ENCODE data around the gene DNAJB6. TPM values are rescaled to one million over a fixed set of nuclear protein-coding genes. Genes with fewer than 3 reads are reported as not detected.

Gene DNAJB6
- total RNA-seq, 3 donors from 2014 or later: 71.2 to 165 (median 75.0) TPM

DNA sequence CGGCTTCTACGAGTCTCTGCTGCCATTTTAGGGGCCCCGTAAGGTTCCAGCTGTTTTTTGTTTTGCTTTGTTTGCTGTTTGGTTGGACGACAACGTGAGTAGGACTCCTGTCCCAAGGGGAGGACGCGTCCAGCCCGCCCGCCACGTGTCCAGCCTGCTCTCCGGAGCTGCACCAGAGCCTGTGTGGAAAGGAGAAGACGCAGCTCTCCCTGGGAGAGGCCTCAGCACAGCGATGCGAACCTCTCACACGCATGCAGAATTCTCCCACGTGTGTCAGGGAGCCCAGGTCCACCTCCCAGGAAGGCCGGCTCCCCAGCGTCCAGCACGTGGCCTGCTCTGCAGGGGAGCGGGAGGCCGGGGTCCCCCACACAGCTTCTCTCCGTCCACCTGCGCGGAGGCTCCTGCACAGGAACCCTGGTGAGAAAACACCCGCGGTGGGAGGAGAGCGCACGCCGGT is 36.4 kb upstream of the DNAJB6 start:
- Histone ChIP-seq H3K9me3 (no peaks in the 10 kb centered on the region), H3K4me1 (ENCODE audit: low read depth) (no peaks in the 10 kb centered on the region), H3K4me3 (no peak overlapping the region), H3K36me3 (ENCODE audit: low read depth) (no peaks in the 10 kb centered on the region)
- intact Hi-C loops (cut with DNase I, micrococcal nuclease): no loop called here
- TF ChIP-seq, protein P1, sequence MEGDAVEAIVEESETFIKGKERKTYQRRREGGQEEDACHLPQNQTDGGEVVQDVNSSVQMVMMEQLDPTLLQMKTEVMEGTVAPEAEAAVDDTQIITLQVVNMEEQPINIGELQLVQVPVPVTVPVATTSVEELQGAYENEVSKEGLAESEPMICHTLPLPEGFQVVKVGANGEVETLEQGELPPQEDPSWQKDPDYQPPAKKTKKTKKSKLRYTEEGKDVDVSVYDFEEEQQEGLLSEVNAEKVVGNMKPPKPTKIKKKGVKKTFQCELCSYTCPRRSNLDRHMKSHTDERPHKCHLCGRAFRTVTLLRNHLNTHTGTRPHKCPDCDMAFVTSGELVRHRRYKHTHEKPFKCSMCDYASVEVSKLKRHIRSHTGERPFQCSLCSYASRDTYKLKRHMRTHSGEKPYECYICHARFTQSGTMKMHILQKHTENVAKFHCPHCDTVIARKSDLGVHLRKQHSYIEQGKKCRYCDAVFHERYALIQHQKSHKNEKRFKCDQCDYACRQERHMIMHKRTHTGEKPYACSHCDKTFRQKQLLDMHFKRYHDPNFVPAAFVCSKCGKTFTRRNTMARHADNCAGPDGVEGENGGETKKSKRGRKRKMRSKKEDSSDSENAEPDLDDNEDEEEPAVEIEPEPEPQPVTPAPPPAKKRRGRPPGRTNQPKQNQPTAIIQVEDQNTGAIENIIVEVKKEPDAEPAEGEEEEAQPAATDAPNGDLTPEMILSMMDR (IDR thresholded peaks at IDR 0.05): no peak
- no peak for DNase-seq
- no peak for ATAC-seq

DNA sequence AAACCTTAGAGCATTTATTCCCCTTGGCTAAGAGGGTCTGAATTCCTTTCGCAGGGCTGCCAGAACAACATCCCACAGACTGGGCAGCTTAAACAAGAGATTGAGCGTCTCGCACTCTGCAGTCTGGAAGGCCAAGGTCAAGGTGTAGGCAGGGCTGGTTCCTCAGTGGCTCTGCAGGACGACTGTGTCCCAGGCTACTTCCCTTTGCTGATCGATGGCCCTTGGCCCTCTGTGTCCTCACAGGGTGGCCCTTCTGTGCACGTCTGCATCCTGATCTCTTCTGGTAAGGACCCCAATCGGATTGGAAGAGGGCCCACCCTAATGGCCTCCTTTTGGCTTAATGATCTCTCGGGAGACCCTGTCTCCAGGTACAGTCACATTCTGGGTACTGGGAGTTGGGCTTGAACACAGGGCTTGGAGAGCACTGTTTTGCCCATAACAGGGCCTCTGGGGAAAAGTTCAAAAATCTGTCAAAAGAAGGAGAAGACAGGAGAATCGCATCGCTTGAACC is 35.1 kb upstream of the DNAJB6 start:
- ATAC-seq (no peak), DNase-seq (no peak)
- Histone ChIP-seq H3K4me3 (no peak overlapping the region), H3K36me3 (ENCODE audit: low read depth) (no peaks in the 10 kb centered on the region), H3K9me3 (no peaks in the 10 kb centered on the region), H3K4me1 (ENCODE audit: low read depth) (no peaks in the 10 kb centered on the region)
- intact Hi-C loops (cut with DNase I, micrococcal nuclease): no loop called here
- TF ChIP-seq, protein P1 (IDR thresholded peaks at IDR 0.05): no peak

DNA sequence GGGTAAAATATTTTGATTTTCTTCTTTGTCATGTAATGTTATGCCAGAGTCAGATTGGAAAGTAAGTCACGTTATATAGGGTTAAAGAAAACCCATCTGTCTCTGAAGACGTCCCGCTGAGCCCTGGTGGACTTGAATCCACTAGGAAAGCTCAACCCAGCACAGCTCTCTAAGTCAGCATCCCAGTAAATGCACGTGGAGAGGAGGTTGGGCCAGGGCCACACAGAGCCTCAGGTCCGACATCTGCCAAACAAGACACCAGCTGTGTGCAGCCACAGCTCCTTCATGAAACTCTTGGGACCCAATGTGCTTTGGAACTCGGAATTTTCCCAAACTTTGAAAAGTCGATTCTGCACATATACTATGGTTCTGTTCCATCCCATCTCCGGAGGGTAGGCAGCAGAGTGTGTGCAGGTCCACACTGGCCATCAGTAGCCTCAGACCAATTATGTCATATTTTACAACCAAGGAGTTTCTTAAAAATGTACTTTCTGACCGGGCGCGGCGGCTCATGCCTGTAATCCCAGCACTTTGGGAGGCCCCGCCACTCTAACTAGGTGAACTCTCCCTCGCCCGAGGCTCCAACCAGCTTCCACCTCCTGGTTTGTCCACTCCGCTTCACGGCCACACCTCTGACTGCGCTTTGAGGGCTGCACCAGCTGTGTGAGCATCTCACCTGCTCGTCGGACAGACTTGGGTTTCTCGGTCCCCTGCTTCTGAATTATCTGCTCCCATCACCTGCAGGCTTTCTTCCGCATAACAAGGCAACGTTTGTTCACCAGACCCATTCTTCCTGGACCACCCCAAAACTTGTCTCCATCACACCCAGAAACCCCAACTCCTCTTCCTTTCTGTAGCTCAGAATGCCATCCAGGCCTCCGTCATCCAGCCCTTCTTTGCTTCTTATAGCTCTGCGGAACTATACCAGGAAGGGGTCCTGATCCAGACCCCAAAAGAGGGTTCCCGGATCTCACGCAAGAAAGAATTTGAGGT is 29.7 kb upstream of the DNAJB6 start:
- ATAC-seq: no peak

DNA sequence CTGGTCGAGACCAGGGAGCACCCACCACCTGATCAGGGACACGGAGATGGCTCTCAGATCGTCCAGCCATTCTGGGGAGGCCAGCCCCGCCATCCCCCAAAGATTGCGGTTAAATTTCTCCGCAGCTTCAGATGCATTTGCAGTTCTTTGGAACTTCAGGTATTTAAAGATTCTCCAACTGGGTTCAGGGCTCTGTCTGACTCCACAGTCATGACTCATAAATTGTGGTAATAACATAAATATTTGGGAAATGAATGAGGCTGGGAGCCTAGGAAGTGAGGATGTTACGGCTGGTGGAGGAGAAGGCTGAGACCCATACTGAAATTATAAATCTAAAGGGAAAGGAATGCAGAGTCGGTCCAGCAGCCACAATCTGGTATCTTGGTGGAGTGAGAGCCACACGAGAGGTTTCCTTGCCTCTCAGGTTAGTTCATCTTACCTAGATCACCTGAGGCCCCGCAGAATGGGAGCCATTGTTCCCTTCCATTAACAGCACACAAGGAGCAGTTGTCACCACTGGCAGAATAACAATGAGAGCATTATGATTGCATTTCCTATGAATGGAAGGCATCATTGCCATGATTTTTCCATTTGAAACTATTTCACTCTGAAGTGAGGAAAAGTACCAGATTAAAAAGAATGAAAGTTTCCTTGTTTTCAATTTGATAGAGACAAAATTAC is 26.7 kb upstream of the DNAJB6 start:
- Histone ChIP-seq H3K4me3 (no peak overlapping the region), H3K4me1 (ENCODE audit: low read depth) (no peaks in the 10 kb centered on the region), H3K9me3 (no peaks in the 10 kb centered on the region), H3K36me3 (ENCODE audit: low read depth) (no peaks in the 10 kb centered on the region)
- DNase-seq: no peak
- TF ChIP-seq, protein P1 (IDR thresholded peaks at IDR 0.05): no peak
- no peak for ATAC-seq
- intact Hi-C loops (cut with DNase I, micrococcal nuclease): no loop called here

More for the DNA sequence above, 29.7 kb upstream of the DNAJB6 start:
- Histone ChIP-seq H3K4me3 (no peak overlapping the region), H3K36me3 (ENCODE audit: low read depth) (no peaks in the 10 kb centered on the region), H3K4me1 (ENCODE audit: low read depth) (no peaks in the 10 kb centered on the region), H3K9me3 (no peaks in the 10 kb centered on the region)
- intact Hi-C loops (cut with DNase I, micrococcal nuclease): no loop called here
- TF ChIP-seq, protein P1 (IDR thresholded peaks at IDR 0.05): no peak
- no peak for DNase-seq

DNA sequence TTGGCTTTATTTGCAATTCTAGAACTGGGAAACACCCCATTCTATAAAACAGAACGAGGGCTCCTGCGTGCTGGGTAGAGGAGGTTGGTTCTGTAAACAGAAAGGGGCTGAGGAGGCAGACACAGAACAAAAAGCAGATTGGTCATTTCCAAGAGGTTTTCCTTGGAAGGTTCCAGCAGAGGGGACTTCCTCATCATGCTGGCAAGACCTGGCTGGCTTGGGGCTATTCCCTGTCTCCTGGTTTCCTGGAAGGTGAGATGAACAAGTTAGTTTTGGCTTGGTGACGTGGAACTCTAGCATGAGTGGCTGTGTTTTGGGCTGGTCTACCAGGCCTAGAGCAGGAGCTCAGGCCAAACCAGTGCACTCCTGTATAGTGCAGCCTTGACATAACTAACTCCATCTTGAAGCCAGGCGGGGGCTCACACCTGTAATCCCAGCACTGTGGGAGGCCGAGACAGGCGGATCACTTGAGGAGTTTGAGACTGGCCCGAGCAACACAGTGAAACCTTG is 26.1 kb upstream of the DNAJB6 start:
- TF ChIP-seq, protein P1 (IDR thresholded peaks at IDR 0.05): no peak
- intact Hi-C loops (cut with DNase I, micrococcal nuclease): no loop called here
- Histone ChIP-seq H3K4me1 (ENCODE audit: low read depth) (no peaks in the 10 kb centered on the region), H3K4me3 (no peak overlapping the region), H3K36me3 (ENCODE audit: low read depth) (no peaks in the 10 kb centered on the region), H3K9me3 (no peaks in the 10 kb centered on the region)
- ATAC-seq: no peak
- no peak for DNase-seq
